GM18873 (cell line): ENCODE measurements around the gene CHMP4A.
A peak's percentile ranks its signal among the peaks of the same experiment; 100 is the strongest.

Experiments
- ATAC-seq: cut with Tn5 transposase; IDR thresholded peaks from one replicate; pipeline ENCODE4 v1.9.1; 2021; ENCODE audit warnings: mild to moderate bottlenecking, moderate library complexity, moderate number of reproducible peaks; ENCODE audit not compliant: unreplicated experiment, low FRiP score

CHMP4A gene

GRCh38 chr14:24182110-24182882 lies 31.0 kb downstream of the CHMP4A start:
- ATAC-seq: no peak

GRCh38 chr14:24181371-24182077 lies 31.8 kb downstream of the CHMP4A start:
- ATAC-seq: no peak

- no peak for ATAC-seq
Observed at GRCh38 chr14:24179961-24180796, 33.1 kb downstream of the CHMP4A start.

- ATAC-seq: no peak
Observed at GRCh38 chr14:24179294-24179960, 33.9 kb downstream of the CHMP4A start.

GRCh38 chr14:24178399-24179178 lies 34.7 kb downstream of the CHMP4A start:
- no peak for ATAC-seq

- no peak for ATAC-seq
Observed at GRCh38 chr14:24177891-24178290, 35.4 kb downstream of the CHMP4A start.

- no peak for ATAC-seq
Observed at GRCh38 chr14:24177041-24177825, 36.1 kb downstream of the CHMP4A start.

GRCh38 chr14:24176599-24176998 lies 36.7 kb downstream of the CHMP4A start:
- ATAC-seq: no peak

- ATAC-seq: no peak
Observed at GRCh38 chr14:24172871-24173281, 40.4 kb downstream of the CHMP4A start.

- no peak for ATAC-seq
Observed at GRCh38 chr14:24172261-24172860, 40.9 kb downstream of the CHMP4A start.

GRCh38 chr14:24171422-24172260 lies 41.6 kb downstream of the CHMP4A start, which contains the start of gene REC8:
Gene REC8, plus strand, starts transcription at chr14:24172080. Its CDS starts 473 bp downstream, at chr14:24172553.
- peak; percentile 76 for ATAC-seq

- ATAC-seq: no peak
Observed at GRCh38 chr14:24167469-24168114, 45.7 kb downstream of the CHMP4A start.

- ATAC-seq: no peak
Observed at GRCh38 chr14:24165785-24166184, 47.5 kb downstream of the CHMP4A start.

GRCh38 chr14:24164518-24164991 lies 48.7 kb downstream of the CHMP4A start:
- ATAC-seq: no peak

GRCh38 chr14:24162093-24162492 lies 51.2 kb downstream of the CHMP4A start:
- ATAC-seq: no peak

- ATAC-seq: peak; percentile 66
Observed at GRCh38 chr14:24160850-24161804, 52.2 kb downstream of the CHMP4A start, which contains the start of gene IRF9. Gene IRF9, plus strand, starts transcription at chr14:24161265. Its CDS starts 880 bp downstream, at chr14:24162145.
